OCI-LY7 (cell line): ENCODE measurements around the gene PKP1.

Experiments
- EZH2phosphoT487 ChIP-seq: fragments of 200-600 bp; sonication (generic); IDR thresholded peaks from 2 replicates; pipeline ENCODE4 v1.6.1; 2018; ENCODE audit warnings: low read depth, borderline replicate concordance, mild to moderate bottlenecking, mixed run types, antibody characterized with exemption, low read length, moderate library complexity, mixed read lengths
- TF ChIP-seq, protein P1 (sequence below): fragments of 200-600 bp; sonication (generic); conservative IDR thresholded peaks from 2 replicates; pipeline ENCODE4 v1.5.1; 2014; ENCODE audit warnings: mild to moderate bottlenecking, antibody characterized with exemption, low read length, moderate library complexity, mixed read lengths

- TF ChIP-seq, protein P1, sequence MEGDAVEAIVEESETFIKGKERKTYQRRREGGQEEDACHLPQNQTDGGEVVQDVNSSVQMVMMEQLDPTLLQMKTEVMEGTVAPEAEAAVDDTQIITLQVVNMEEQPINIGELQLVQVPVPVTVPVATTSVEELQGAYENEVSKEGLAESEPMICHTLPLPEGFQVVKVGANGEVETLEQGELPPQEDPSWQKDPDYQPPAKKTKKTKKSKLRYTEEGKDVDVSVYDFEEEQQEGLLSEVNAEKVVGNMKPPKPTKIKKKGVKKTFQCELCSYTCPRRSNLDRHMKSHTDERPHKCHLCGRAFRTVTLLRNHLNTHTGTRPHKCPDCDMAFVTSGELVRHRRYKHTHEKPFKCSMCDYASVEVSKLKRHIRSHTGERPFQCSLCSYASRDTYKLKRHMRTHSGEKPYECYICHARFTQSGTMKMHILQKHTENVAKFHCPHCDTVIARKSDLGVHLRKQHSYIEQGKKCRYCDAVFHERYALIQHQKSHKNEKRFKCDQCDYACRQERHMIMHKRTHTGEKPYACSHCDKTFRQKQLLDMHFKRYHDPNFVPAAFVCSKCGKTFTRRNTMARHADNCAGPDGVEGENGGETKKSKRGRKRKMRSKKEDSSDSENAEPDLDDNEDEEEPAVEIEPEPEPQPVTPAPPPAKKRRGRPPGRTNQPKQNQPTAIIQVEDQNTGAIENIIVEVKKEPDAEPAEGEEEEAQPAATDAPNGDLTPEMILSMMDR = no peak
- no peak for TF ChIP-seq EZH2phosphoT487
Observed at GRCh38 chr1:201330541-201330940, 47.2 kb downstream of the PKP1 start.
